HG03342 (cell line): Measurements from ENCODE around the gene CDKN2D.
A peak's percentile ranks its signal among the peaks of the same experiment; 100 is the strongest.
"Not testable (repeated sequence)": the region's sequence is repeated elsewhere in the genome, so short reads cannot be mapped to it uniquely, and the experiment has no call there.

ENCODE experiments used
- ATAC-seq: cut with Tn5 transposase; IDR thresholded peaks from one replicate; pipeline ENCODE4 v1.9.1; 2021; ENCODE audit warnings: mild to moderate bottlenecking, moderate library complexity; ENCODE audit not compliant: unreplicated experiment

CDKN2D gene

GRCh38 chr19:10582091-10582490, 13.3 kb upstream of the CDKN2D start:
- ATAC-seq, result no peak

- no peak for ATAC-seq
These were observed 12.3 kb upstream of the CDKN2D start for GRCh38 chr19:10580979-10581631.

DNA sequence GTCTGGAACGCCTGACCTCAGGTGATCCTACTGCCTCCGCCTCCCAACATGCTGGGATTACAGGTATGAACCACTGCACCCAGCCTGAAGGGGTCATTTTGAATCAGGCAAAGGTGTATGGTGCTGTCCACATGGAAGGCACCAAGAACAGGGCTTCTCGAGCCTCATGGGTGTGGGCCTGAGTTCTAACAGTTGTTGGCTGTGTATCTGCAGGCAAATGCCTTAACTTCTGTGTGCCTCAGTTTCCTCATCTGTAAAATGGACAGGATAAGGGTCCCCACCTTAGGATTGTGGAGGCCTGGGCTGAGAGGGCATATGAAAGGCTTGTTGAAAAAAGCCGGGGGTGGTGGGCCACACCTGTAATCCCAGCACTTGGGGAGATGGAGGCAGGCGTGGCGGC, 9.2 kb upstream of the CDKN2D start:
- ATAC-seq, result no peak

GRCh38 chr19:10575011-10575716, 6.4 kb upstream of the CDKN2D start:
- ATAC-seq, result no peak

DNA sequence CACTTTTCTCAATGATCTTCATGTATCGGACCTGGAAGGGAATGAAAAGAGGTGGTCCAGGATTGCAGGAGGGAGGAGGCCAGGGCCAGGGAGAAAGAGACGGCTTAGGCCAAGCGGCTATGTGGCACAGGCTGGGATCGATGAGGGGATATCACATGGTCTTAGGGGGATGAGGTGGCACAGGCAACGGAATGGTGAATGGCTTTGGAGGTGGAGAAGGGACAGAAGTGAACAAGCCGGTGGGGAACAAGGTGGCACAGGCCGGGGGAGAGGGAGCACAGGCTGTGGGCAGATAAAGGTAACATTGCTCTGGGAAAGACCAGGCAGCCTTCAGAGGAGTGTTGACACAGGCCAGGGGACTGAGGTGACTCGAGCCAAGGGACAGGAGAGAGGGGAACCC, 5.7 kb upstream of the CDKN2D start:
- no peak for ATAC-seq

DNA sequence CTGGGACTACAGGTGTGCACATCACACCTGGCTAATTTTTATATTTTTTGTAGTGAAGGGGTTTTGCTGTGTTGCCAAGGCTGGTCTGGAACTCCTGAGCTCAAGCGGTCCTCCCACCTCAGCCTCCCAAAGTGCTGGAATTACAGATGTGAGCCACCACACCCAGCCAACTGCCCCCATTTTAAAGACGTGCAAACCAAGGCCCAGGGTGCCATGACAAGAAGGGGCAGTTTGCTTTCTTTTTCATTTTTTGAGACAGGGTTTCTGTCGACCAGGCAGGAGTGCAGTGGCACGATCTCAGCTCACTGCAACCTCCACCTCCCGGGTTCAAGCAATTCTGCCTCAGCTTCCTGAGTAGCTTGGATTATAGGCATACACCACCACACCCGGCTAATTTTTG, 5.0 kb upstream of the CDKN2D start:
- not testable (repeated sequence) for ATAC-seq

GRCh38 chr19:10568062-10568825, 535 bp downstream of the CDKN2D start:
- peak; percentile 1 for ATAC-seq

GRCh38 chr19:10567656-10568055, 1.1 kb downstream of the CDKN2D start:
- ATAC-seq, result no peak

DNA sequence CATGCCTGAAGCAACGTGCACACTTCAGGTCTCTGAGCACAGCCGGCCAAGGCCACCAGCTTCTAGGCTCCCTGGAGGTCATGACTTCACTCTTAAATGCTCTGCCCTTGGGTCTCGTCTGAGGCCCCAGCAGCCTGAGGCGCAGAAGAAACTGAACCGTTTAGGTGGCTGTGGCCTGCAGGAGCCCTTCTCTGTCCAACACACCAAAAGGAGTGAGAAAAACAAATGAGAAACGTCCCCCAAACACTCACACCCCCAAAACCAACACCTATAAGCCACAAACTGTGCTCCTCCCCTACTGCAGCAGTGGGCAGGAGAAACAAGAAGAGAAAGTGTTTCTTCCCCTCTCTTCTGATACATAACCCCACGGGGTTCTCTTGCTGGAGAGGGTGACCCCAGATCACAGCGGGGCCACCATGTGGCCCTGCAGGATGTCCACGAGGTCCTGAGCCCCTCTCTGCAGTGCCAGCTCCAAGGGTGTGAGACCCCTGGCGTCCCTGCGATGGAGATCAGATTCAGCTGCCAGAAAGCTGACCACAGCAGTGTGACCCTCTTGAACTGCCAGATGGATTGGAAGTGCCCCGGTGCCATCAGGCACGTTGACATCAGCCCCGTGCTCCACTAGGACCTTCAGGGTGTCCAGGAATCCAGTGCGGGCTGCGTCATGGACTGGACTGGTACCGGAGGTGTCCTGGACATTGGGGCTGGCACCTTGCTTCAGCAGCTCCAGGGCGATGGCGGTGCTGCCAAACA, 1.9 kb downstream of the CDKN2D start:
- ATAC-seq, result no peak

DNA sequence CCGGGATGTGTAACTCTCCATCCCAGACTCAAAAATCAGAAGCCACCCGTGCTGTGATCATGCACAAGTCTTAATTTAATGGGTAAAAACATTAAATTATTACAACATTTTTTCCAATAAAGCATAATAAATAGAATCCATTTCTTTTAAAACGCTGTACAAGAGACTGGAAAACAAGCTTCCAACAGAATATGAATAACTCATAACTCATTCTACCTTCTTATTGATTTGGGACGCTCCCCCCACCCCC, 2.4 kb downstream of the CDKN2D start:
- ATAC-seq, result no peak

DNA sequence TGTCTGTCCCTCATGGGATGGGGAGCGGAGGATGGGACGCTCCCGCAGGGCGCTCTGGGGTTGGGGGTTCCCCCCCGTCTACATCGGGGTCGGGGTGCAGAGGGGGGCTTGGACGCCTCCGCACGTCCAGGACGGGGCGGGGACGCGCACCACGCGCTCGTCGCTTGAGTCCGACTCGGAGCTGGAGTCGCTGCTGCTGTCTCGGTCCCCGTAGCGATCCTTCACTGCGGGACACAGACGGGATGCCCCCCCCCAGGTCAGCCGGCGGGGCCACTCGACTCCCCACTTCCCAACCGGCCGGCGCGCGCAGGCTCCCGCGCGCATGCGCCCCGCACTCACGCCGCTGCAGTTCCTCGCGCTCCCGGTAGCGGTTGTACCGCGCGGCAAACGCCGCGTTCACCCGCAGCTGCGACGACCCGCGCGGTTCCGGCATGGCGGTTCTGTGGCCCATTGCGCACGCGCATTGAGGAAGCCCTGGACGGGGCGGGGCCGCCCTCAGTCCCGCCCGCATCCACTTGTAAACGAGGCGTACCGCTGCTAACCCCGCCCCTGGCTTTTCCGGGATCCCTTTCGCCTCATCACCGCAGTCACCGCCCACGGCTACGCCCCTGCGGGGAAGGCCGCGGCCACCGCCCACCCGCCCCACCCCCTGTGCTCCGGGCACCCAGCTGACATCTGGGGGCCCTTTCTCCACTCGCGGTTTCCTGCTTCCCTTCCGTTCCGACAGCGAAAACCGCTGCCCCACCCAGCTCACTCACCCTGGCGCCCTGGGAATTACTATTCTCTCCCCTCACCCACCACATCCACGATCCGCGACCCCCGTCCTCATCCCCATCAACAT, 3.0 kb downstream of the CDKN2D start, which contains the start of gene KRI1:
Gene KRI1, minus strand, starts transcription at position 444 of the 841 bp plus-strand sequence. Its CDS starts 11 bp downstream, at position 433.
- peak; percentile 38 for ATAC-seq

- no peak for ATAC-seq
These were observed 3.7 kb downstream of the CDKN2D start for GRCh38 chr19:10565028-10565566.

DNA sequence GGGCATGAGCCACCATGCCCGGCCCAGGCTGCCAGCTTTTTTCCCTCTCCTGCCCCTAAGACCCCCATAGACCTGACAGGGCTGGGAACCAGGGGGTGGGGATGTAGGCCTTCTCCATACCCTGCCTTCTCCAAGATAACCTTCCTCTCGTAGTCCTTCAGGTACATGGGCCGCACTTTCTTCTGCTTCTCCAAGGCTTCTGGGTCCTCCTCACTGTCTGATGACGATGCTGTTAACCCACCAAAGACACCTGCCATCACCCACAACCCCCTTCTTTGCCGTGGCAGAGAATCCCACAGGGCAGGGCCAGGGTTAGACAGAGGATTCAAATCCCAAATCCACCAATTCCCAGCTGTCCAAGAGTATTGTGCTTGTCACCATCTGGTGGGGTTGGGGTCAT, 6.2 kb downstream of the CDKN2D start:
- ATAC-seq, result no peak

DNA sequence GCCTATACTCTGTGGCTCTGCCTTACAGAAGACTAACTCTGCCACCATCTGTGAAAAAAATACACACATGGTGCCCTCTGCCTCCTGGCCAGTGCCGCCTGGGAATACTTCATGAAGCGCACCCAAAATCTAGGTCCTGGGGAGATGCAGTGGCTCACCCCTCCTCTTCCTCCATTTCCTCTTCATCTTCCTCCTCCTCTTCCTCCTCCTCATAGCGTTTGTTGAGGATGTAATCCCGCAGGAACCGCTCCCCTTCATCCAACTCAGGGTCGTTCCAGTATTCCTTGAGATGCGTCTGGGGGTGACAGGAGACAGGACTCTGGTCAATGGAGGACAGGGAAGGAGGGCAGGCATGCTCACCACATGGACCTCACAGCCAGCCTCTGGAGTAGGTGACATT, 8.6 kb downstream of the CDKN2D start:
- no peak for ATAC-seq

- ATAC-seq, result no peak
These were observed 11.1 kb downstream of the CDKN2D start for GRCh38 chr19:10557603-10558197.

DNA sequence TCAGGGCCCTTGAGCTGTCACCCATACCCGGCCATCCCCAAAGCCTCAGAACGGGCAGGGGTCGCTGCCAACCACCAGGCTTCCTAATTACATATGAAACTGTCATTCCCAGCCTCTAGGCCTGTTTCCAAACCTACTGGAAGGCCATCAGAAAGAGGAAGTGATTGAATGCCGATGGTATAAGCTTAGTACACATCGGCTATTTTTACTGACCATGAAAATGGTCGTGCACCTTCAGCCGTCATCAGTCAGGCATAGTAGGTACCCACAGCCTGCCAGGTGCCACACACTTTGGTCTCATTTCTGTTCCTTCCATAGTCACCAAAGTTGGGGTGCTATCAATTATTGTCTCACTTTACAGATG, 13.2 kb downstream of the CDKN2D start:
- ATAC-seq, result no peak

DNA sequence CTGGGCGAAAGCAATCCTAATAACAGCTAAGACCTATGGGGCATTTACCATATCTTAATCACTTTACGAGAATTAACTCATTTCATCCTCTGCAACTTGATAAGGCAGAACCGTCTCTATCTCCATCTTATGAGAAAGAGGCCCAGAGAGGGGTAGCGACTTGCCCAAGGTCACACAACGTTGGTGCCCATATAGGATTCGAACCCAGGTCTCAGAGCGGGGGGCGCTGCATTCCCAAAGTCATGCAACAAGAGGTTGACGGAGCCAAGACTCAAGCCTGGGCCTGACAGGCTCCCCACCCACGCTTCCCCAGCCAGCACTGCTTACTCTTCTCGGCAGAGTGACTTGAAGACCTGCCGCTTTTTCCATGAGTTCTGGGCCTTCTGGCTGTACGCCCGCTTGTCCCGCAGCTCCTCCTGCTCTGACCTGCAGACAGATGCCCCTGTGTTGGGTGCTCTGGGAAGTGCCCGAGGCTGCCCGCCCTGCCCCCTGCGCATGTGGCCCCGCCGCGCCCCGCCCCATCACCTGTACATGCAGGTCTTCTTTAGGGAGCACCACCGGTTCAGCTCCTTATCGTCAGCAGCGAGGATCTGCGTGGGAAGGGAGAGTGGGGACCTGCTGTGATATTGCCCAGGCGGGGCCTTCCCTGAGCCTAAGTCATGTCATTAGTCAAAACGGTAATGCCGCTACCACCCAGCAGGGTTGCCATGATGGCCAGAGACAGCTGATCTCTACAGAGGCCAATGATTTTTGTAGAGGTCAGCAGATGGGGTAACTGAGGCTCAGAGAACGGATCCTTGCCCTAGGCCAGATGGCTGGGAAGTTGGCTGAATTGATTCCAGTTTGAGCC, 13.8 kb downstream of the CDKN2D start:
- ATAC-seq, result no peak

GRCh38 chr19:10553943-10554381, 14.8 kb downstream of the CDKN2D start:
- ATAC-seq, result no peak

DNA sequence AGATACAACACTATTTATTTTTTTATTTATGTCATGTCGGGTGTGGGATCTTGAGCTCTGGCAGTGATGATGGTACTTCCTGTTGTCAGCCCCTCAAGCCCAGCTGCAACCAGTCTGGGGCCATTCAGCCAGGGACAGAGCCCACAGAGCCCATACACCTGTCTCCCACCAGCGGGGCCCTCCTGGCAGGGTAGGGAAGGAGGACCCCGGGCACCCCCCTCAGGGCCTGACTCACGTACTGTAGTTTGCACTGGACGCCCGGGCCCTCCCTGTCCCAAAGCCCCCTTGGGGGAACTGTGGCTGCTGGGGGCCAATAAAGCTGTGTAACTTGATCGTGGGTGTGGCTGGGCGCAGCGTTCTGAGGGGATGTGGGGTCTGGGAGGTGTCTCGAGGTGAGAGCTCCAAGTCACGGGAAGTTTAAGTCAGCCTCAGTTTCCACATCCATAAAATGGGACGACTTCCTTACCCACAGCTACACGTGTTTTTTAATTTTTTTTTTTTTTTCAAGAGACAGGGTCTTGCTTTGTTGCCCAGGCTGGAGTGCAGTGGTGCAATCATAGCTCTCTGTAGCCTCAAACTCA, 15.6 kb downstream of the CDKN2D start:
- no peak for ATAC-seq
